ENCODE data around the gene TERT.

Gene TERT

GRCh38 chr5:1215320-1216096 is 79.4 kb downstream of the TERT start:
- no peak for DNase-seq

GRCh38 chr5:1214936-1215220 is 80.0 kb downstream of the TERT start:
- no peak for DNase-seq

GRCh38 chr5:1214163-1214935 is 80.5 kb downstream of the TERT start:
- no peak for DNase-seq

- no peak for DNase-seq
These were observed 81.2 kb downstream of the TERT start for GRCh38 chr5:1213508-1214162.

- no peak for DNase-seq
These were observed 82.0 kb downstream of the TERT start for GRCh38 chr5:1212881-1213280.

- no peak for DNase-seq
These were observed 82.6 kb downstream of the TERT start for GRCh38 chr5:1212271-1212670.

- DNase-seq = no peak
These were observed 83.2 kb downstream of the TERT start for GRCh38 chr5:1211701-1212100.

GRCh38 chr5:1210832-1211251 is 84.0 kb downstream of the TERT start:
- DNase-seq = no peak

- DNase-seq = no peak
These were observed 84.7 kb downstream of the TERT start for GRCh38 chr5:1209896-1210776.

GRCh38 chr5:1209489-1209852 is 85.4 kb downstream of the TERT start:
- DNase-seq = no peak

GRCh38 chr5:1208743-1209488 is 86.0 kb downstream of the TERT start:
- DNase-seq = no peak

GRCh38 chr5:1208221-1208742 is 86.6 kb downstream of the TERT start:
- no peak for DNase-seq

GRCh38 chr5:1207555-1207954 is 87.3 kb downstream of the TERT start:
- DNase-seq = no peak

GRCh38 chr5:1206521-1207412 is 88.1 kb downstream of the TERT start:
- DNase-seq = no peak

GRCh38 chr5:1205255-1206180 is 89.3 kb downstream of the TERT start:
- DNase-seq = no peak

GRCh38 chr5:1204693-1205242 is 90.1 kb downstream of the TERT start:
- no peak for DNase-seq

GRCh38 chr5:1203968-1204692 is 90.7 kb downstream of the TERT start:
- no peak for DNase-seq

- no peak for DNase-seq
These were observed 91.4 kb downstream of the TERT start for GRCh38 chr5:1203311-1203967.
